ENCODE data around the gene STAT4.

STAT4 gene

GRCh38 chr2:191145769-191146471 is 4.9 kb downstream of the STAT4 start:
- no peak for DNase-seq (ENCODE audit: low spot score)

GRCh38 chr2:191144217-191144616 is 6.6 kb downstream of the STAT4 start:
- no peak for DNase-seq (ENCODE audit: low spot score)

DNA sequence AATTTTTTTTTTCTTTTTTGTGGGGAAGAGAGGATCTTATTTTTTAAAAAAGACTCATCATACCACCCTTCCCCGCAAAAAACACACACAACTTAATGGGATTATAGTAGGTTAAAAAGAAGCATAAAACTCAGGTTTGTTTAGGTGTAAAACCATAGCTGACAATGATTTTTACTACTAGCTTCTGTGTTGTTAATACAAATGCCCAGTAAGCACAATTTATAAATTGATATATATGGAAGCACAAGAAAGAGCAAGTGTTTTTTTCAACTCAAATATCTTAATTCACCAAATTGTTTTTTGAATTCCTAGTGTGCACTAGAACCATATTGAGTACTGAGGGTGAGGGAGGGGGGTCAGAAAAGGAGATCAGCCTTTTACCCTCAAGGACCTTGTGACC is 7.0 kb downstream of the STAT4 start:
- DNase-seq (ENCODE audit: low spot score), result no peak

- DNase-seq (ENCODE audit: low spot score), result no peak
These were observed 21.9 kb downstream of the STAT4 start for GRCh38 chr2:191128911-191129304.

DNA sequence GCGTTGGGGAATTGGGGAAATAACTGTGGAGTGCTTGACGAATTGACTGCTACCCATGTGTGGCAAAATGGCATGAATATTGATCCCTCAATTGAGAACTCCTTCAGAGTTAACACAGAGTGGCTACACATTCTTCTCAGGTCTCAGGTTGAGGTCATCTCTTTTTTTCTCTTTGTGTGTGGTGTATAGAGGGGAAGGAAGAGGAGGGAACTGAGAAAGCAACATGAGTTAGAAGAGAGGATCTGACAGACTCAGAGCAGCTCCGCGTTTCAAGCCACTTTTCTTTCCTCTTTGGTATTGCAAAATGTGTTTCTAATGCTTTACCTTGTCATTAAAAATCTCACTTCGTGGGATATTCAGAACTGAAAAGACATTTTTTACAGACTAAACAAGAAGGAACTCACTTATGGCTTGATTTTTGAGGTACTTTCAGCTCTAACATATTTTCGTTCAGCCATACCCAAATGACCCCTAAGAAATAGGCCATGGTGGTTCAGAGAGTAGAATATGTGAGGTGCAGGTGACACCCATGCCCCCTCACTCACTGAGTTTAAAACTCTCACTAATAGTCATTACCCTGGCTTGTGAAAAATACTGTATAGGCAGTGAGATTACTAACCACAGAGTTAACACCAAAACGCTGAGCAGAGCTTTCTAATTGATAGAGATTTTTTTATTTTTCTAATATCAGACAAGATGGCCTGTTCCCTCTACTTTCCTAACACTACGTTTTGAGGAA is 22.5 kb downstream of the STAT4 start:
- no peak for DNase-seq (ENCODE audit: low spot score)

DNA sequence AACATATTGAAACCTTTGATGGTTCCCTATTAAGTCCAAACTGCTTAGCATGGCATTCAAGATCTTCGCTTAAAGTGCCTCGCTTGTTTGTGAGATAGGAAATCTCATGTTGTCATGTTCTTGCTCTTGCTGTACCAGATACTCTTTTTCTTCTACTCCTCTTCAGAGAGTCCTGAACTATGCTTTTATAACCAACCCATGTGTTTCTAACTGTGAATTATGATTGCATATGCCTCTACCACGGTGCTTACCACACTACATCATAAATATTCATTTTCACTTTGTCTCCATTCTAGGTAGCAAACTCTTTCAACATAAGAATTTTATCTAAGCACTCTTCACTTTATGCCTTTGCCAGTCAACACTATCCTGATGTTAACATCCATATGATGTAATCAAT is 23.6 kb downstream of the STAT4 start:
- DNase-seq (ENCODE audit: low spot score), result no peak

DNA sequence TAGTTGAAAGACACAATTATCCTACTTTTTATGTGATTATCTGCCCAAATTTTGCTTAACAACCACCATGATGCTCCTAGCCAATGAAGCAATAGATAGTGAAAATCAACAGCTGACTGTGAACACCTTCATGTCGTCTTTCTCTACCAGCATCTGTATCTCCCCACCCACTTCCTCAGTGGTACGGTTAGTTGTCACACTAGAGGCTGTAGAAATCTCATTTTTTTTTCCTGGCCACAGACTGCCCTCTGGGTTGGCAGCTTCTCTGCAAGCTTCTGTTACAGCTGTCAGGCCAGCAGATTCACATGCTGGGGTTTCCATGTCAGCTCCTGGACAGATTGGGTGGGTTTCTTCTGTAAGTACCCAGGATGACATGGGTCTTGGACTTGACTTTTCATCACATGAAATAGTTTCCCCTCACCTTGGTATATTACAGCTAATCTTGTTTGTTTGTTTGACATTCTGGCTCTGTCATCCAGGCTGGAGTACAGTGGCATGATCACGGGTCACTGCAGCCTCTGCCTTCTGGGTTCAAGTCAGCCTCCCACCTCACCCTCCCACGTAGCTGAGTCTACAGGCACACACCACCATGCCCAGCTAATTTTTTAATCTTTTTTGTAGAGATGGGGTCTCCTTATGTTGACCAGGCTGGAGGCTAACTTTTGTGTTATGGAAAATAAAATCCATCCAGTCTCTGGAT is 24.3 kb downstream of the STAT4 start:
- DNase-seq (ENCODE audit: low spot score), result no peak

GRCh38 chr2:191125646-191126045 is 25.1 kb downstream of the STAT4 start:
- no peak for DNase-seq (ENCODE audit: low spot score)

GRCh38 chr2:191122638-191123294 is 28.0 kb downstream of the STAT4 start:
- DNase-seq (ENCODE audit: low spot score), result no peak

- DNase-seq (ENCODE audit: low spot score), result no peak
These were observed 33.5 kb downstream of the STAT4 start for GRCh38 chr2:191117341-191117740.

GRCh38 chr2:191115804-191116203 is 35.0 kb downstream of the STAT4 start:
- DNase-seq (ENCODE audit: low spot score), result no peak

DNA sequence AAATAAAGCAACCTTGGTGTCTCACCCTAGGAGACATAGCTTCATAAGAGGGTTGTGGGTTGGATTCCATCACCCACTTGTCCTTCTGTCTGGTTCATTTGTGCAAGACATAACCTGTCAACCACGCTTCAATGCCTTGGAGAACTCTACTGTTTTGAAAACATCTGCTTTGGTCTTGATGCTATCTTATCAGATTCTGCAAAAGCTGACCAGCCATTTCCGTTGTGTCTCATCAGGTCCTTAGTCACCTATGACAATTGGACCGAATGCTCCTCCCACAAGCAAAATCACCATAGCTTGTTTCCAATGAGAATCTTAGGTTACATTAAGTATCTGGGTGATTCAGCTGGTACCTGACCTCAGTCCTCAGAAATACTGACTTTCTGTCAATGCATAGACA is 35.4 kb downstream of the STAT4 start:
- no peak for DNase-seq (ENCODE audit: low spot score)

GRCh38 chr2:191114403-191114886 is 36.3 kb downstream of the STAT4 start:
- peak; percentile 7 for DNase-seq (ENCODE audit: low spot score)

DNA sequence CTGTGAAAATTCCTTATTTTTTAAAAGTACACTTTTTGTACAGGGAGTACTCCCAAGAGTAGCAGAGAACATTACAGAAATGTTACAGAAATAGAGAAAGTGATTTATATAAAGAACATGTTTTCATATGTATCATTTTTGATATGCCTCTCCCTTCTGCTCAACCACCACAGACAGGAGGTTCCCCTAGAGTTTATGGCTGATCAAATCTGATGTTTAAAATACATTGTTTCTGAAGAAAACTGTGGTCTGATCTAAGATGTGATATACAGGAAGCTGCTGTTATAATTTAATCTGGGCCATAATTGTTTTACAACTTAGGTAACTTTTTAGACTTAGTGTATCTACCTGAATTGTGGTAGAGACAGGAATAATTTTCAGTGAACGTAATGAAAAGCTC is 37.0 kb downstream of the STAT4 start:
- no peak for DNase-seq (ENCODE audit: low spot score)

- no peak for DNase-seq (ENCODE audit: low spot score)
These were observed 38.3 kb downstream of the STAT4 start for GRCh38 chr2:191112448-191112901.

GRCh38 chr2:191109888-191110287 is 40.9 kb downstream of the STAT4 start:
- DNase-seq (ENCODE audit: low spot score), result no peak

GRCh38 chr2:191108331-191108730 is 42.5 kb downstream of the STAT4 start:
- no peak for DNase-seq (ENCODE audit: low spot score)

GRCh38 chr2:191105082-191105481 is 45.7 kb downstream of the STAT4 start:
- no peak for DNase-seq (ENCODE audit: low spot score)

DNA sequence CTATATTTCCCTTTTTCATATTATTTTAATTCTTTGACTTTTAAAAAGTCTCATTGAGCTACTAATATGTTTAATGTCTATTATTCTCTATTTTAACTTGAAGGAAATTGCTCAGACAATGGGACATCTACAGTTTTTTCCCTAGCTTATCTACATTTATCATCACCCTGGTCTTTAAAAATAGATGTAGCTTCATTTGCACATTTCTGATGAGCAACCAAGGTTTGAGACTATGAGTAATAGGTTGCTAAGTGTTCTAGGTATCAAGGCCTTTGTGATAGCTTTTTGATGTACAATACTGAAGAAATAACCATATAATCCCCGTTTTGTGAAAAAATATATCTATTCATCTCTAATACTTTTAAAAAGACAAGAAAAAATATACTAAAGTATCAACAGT is 47.0 kb downstream of the STAT4 start:
- no peak for DNase-seq (ENCODE audit: low spot score)

DNA sequence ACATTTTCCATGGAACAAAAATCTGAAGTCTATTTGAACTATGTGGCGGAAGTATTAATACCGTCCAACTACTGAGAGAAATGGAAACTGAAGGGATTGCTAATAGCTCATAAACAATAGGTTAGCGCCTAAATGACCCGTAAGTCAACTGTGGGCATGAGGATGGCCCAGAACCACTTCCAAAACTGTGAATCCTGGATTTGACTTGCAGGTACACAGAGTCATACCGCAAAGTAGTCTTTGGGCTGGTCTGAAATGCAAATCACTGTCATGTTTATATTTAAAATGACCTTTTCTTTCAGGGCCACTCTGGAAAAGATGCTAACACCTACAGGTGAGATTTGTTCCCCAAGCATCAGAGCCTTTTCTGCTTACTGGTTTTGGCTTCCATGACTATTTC is 50.6 kb downstream of the STAT4 start:
- no peak for DNase-seq (ENCODE audit: low spot score)

DNA sequence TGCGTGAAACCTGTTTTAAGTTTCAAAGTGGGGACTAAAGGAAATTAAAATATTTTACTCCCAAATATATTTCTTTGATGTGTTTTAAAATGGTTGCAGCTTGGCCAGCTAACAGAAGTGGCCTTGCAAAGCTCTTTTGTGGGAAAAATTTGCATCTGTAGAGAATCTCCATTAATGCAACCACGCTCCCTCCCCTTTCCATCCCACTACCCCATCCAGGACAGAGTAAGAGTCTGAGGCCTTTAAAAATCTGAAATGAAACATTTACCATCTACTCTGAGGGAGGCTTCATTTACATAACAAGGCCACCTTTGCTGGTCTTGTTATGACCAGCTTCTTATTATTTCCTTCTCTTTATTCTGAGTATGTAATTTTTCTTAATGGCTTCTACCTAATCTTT is 63.5 kb downstream of the STAT4 start:
- no peak for DNase-seq (ENCODE audit: low spot score)

- no peak for DNase-seq (ENCODE audit: low spot score)
These were observed 64.1 kb downstream of the STAT4 start for GRCh38 chr2:191086706-191087105.

Measured in globus pallidus (tissue), 1 donor.